Neural progenitor cell (in vitro differentiated cells): ENCODE measurements around the gene BGLAP. TPM values are rescaled to one million over a fixed set of nuclear protein-coding genes. Genes with fewer than 3 reads are reported as not detected.

Source experiments
- DNase-seq: peaks from one replicate; pipeline ENCODE4 v3.0.0-alpha.2; 2016; ENCODE audit warnings: low spot score
- H2AFZ ChIP-seq: fragments of 200-600 bp; sonication (generic); replicated peaks from 2 replicates; pipeline ENCODE4 v1.6.1; 2016; ENCODE audit warnings: antibody characterized with exemption
- H3F3A ChIP-seq: fragments of 200-600 bp; sonication (generic); 2 replicates; pipeline ENCODE4 v1.6.1; 2016; ENCODE audit warnings: antibody characterized with exemption, low read depth
- H3K27ac ChIP-seq: fragments of 200-600 bp; sonication (generic); 2 replicates; pipeline ENCODE4 v1.5.1; 2016; ENCODE audit warnings: mild to moderate bottlenecking
- H3K27me3 ChIP-seq: fragments of 200-600 bp; sonication (generic); 2 replicates; pipeline ENCODE4 v1.6.1; 2016; ENCODE audit warnings: mild to moderate bottlenecking, moderate library complexity
- H3K36me3 ChIP-seq: fragments of 200-600 bp; sonication (generic); 2 replicates; pipeline ENCODE4 v1.5.1; 2016
- H3K4me1 ChIP-seq: fragments of 200-600 bp; sonication (generic); 2 replicates; pipeline ENCODE4 v1.6.1; 2016; ENCODE audit warnings: mixed run types
- H3K4me2 ChIP-seq: fragments of 200-600 bp; sonication (generic); 2 replicates; pipeline ENCODE4 v1.6.1; 2016
- H3K4me3 ChIP-seq: fragments of 200-600 bp; sonication (generic); 2 replicates; pipeline ENCODE4 v1.5.1; 2016
- H3K79me2 ChIP-seq: fragments of 200-600 bp; sonication (generic); 2 replicates; pipeline ENCODE4 v1.6.1; 2016; ENCODE audit warnings: low read depth
- H3K9ac ChIP-seq: fragments of 200-600 bp; sonication (generic); 2 replicates; pipeline ENCODE4 v1.6.1; 2016
- H3K9me3 ChIP-seq: fragments of 200-600 bp; sonication (generic); 2 replicates; pipeline ENCODE4 v1.5.1; 2016; ENCODE audit warnings: low read depth
- H4K20me1 ChIP-seq: fragments of 200-600 bp; sonication (generic); 2 replicates; pipeline ENCODE4 v1.6.1; 2016; ENCODE audit warnings: low read depth
- H3K27ac Mint-ChIP-seq: 3 replicates; pipeline ENCODE4 v1.8.0; 2021; ENCODE audit warnings: mixed read lengths
- H3K27me3 Mint-ChIP-seq: 2 replicates; pipeline ENCODE4 v1.8.0; 2022; ENCODE audit warnings: low read depth, mild to moderate bottlenecking, inconsistent platforms, moderate library complexity, mixed read lengths; ENCODE audit not compliant: insufficient read depth
- H3K36me3 Mint-ChIP-seq: 3 replicates; pipeline ENCODE4 v1.8.0; 2021; ENCODE audit warnings: mixed read lengths
- H3K4me1 Mint-ChIP-seq: 3 replicates; pipeline ENCODE4 v1.8.0; 2021; ENCODE audit warnings: mixed read lengths
- H3K4me3 Mint-ChIP-seq: 3 replicates; pipeline ENCODE4 v1.8.0; 2021; ENCODE audit warnings: mild to moderate bottlenecking, moderate library complexity, mixed read lengths
- H3K9me3 Mint-ChIP-seq: 3 replicates; pipeline ENCODE4 v1.8.0; 2020; ENCODE audit warnings: mixed read lengths
- CTCF ChIP-seq: fragments of 200-600 bp; sonication (generic); IDR thresholded peaks from 2 replicates; pipeline ENCODE4 v1.5.1; 2017; ENCODE audit warnings: antibody characterized with exemption, mild to moderate bottlenecking
- EZH2 ChIP-seq: fragments of 200-600 bp; sonication (generic); IDR thresholded peaks from 2 replicates; pipeline ENCODE4 v1.6.1; 2017; ENCODE audit warnings: antibody characterized with exemption, mild to moderate bottlenecking, moderate library complexity
- EZH2phosphoT487 ChIP-seq: fragments of 200-600 bp; sonication (generic); IDR thresholded peaks from 2 replicates; pipeline ENCODE4 v1.6.1; 2017; ENCODE audit warnings: antibody characterized with exemption
- total RNA-seq: library from RNA; depleted of rRNA; stranded (reverse); fragments of >200 nt; gene quantifications from 2 replicates; pipeline ENCODE4 v1.2.3, GENCODE V29; 2015; ENCODE audit warnings: low replicate concordance

Gene BGLAP
- total RNA-seq: 0.22 and 0.40 TPM in 2 replicates

- Histone ChIP-seq H3K4me2 (no peak within 1 kb of the TSS), H3K27ac (no peak within 1 kb of the TSS), H3K4me1 (no peaks in the 10 kb centered on the region), H3K36me3 (peaks cover 3% of the 10 kb centered on the region), H3K27me3 (no peaks in the 10 kb centered on the region), H3K9me3 (no peaks in the 10 kb centered on the region), H3K9ac (no peak within 1 kb of the TSS), H4K20me1 (peaks cover 4% of the 10 kb centered on the region), H3F3A (no peaks in the 10 kb centered on the region), H3K4me3 (no peak within 1 kb of the TSS), H3K79me2 (no peaks in the 10 kb centered on the region), H2AFZ (no peak within 1 kb of the TSS)
- peak within 1 kb of the TSS; percentile 21 for H3K27ac Mint-ChIP-seq
- H3K4me1 Mint-ChIP-seq: no peaks in the 10 kb centered on the region
- peaks cover 5% of the 10 kb centered on the region for H3K27me3 Mint-ChIP-seq
- no peaks in the 10 kb centered on the region for H3K9me3 Mint-ChIP-seq
- DNase-seq: no peak
- no peak within 1 kb of the TSS for H3K4me3 Mint-ChIP-seq
- TF ChIP-seq EZH2phosphoT487: no peak
- no peak for TF ChIP-seq CTCF
- TF ChIP-seq EZH2: no peak
- peaks cover 13% of the 10 kb centered on the region for H3K36me3 Mint-ChIP-seq
Measured at GRCh38 chr1:156241926-156242325, at the start of gene BGLAP. Gene BGLAP (plus strand): TSS chr1:156242184. CDS start chr1:156242232, 48 bp downstream.

GRCh38 chr1:156193208-156193487, 48.8 kb upstream of the BGLAP start:
- H3K9me3 ChIP-seq: no peaks in the 10 kb centered on the region
- Mint-ChIP-seq H3K27me3 (peaks cover 2% of the 10 kb centered on the region), H3K9me3 (peaks cover 3% of the 10 kb centered on the region), H3K27ac (peak overlapping the region; percentile 9), H3K36me3 (peaks cover 2% of the 10 kb centered on the region), H3K4me3 (peak overlapping the region; percentile 98), H3K4me1 (peaks cover 17% of the 10 kb centered on the region)
- H3K4me2 ChIP-seq: peak overlapping the region; percentile 63
- H3K27ac ChIP-seq: peak overlapping the region; percentile 36
- peaks cover 6% of the 10 kb centered on the region for H4K20me1 ChIP-seq
- H3K36me3 ChIP-seq: no peaks in the 10 kb centered on the region
- TF ChIP-seq CTCF: no peak
- no peak for TF ChIP-seq EZH2
- TF ChIP-seq EZH2phosphoT487: no peak
- H3K27me3 ChIP-seq: no peaks in the 10 kb centered on the region
- H3K4me1 ChIP-seq: peaks cover 3% of the 10 kb centered on the region
- peak overlapping the region; percentile 84 for H3K4me3 ChIP-seq
- H3K9ac ChIP-seq: no peak overlapping the region
- no peak for DNase-seq
- H2AFZ ChIP-seq: peak overlapping the region; percentile 53
- H3F3A ChIP-seq: no peaks in the 10 kb centered on the region
- peaks cover 40% of the 10 kb centered on the region for H3K79me2 ChIP-seq

GRCh38 chr1:156193488-156194299, 48.3 kb upstream of the BGLAP start, which contains the start of gene SLC25A44:
Gene SLC25A44 (plus strand): TSS chr1:156194104. CDS start chr1:156199848, 5,744 bp downstream.
- H3K27me3 Mint-ChIP-seq: peaks cover 2% of the 10 kb centered on the region
- Histone ChIP-seq H3K4me1 (peaks cover 3% of the 10 kb centered on the region), H4K20me1 (peaks cover 6% of the 10 kb centered on the region), H3K9ac (peak within 1 kb of the TSS; percentile 83), H3F3A (no peaks in the 10 kb centered on the region), H3K9me3 (no peaks in the 10 kb centered on the region), H3K27ac (peak within 1 kb of the TSS; percentile 36), H3K27me3 (no peaks in the 10 kb centered on the region), H3K36me3 (no peaks in the 10 kb centered on the region), H3K4me3 (peak within 1 kb of the TSS; percentile 84), H2AFZ (peak within 1 kb of the TSS; percentile 53), H3K4me2 (peak within 1 kb of the TSS; percentile 85), H3K79me2 (peaks cover 45% of the 10 kb centered on the region)
- peak within 1 kb of the TSS; percentile 98 for H3K4me3 Mint-ChIP-seq
- H3K27ac Mint-ChIP-seq: peak within 1 kb of the TSS; percentile 90
- H3K4me1 Mint-ChIP-seq: peaks cover 17% of the 10 kb centered on the region
- H3K9me3 Mint-ChIP-seq: peaks cover 3% of the 10 kb centered on the region
- DNase-seq: peak; percentile 99
- peaks cover 2% of the 10 kb centered on the region for H3K36me3 Mint-ChIP-seq
- TF ChIP-seq EZH2 (no peak), CTCF (peak; percentile 57)
